NT2/D1 (cell line): Measurements from ENCODE around the gene SLC9A2.

ENCODE experiments used
- SUZ12 ChIP-seq: IDR thresholded peaks from 2 replicates; pipeline ENCODE4 v1.6.1; 2011; ENCODE audit not compliant: insufficient read length, insufficient read depth; ENCODE audit errors: extremely low read depth
- YY1 ChIP-seq: IDR thresholded peaks from 2 replicates; pipeline ENCODE4 v1.6.1; 2011; ENCODE audit not compliant: insufficient read length, insufficient read depth
- ZNF274 ChIP-seq: IDR thresholded peaks from 2 replicates; pipeline ENCODE4 v1.6.1; 2011; ENCODE audit warnings: mild to moderate bottlenecking, low read depth, low read length

DNA sequence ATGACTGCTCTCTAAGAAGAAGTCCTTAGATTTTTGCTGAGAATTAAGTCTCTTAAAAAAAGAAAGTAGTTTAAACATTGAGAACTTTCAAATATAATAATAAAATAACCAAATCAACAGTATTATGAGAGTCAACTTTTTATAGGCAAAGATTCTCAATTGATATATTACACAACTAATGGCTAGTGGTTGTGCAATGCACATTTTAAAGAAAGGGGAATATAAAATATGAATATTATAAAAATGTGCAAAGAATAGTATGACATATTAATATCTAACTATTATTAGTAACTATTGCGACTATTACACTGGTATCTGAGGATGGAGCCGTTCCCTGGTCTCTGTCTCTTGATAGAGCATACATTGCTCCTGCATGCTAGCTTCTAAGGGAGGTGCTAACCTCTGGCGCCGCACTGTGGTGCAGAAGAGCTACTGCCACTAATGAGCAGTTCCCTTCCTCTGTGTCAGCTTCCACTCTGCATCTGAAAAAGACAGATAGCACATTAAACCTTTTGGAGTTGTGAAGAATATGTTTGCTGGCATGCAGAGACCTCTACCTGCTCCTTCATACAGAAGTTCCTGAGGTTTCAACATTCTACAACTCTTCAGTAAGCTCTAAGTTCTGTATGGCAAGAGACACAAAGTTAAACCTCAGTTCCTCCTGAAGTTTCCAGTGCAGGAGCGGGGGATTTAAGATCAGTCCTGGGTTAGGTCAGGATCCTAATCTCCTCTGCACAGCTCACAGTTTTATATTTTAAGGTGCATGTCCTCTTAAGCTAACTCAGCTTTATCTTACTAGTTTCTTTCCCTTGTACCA lies 3.5 kb upstream of the SLC9A2 start:
- TF ChIP-seq SUZ12: no peak
- TF ChIP-seq ZNF274: no peak
- no peak for TF ChIP-seq YY1
